Measurements from ENCODE around the gene KRT35. TPM values are rescaled to one million over a fixed set of nuclear protein-coding genes. Genes with fewer than 3 reads are reported as not detected.

The KRT35 gene
- total RNA-seq, 1 experiment from 2014 or later, result not detected

- Histone ChIP-seq H3K79me2 (ENCODE audit: insufficient read depth, low read length) (no peaks in the 10 kb centered on the region), H3K27me3 (ENCODE audit: insufficient read depth, low read length) (no peaks in the 10 kb centered on the region), H3K9ac (ENCODE audit: low read length) (no peak overlapping the region), H3K27ac (ENCODE audit: low read depth, low read length) (no peak overlapping the region), H3K9me3 (ENCODE audit: control insufficient read depth in 1 of 2, insufficient read depth in 1 of 2, low read depth in 1 of 2, low read length in 2 of 2) (no peaks in the 10 kb centered on the region), H4K20me1 (ENCODE audit: insufficient read depth) (no peaks in the 10 kb centered on the region), H3K36me3 (ENCODE audit: control insufficient read depth in 1 of 2, insufficient read depth in 2 of 2, low read length in 2 of 2) (no peaks in the 10 kb centered on the region), H3K4me3 (replicated peaks in 1 of 2; ENCODE audit: low read depth in 1 of 2, low read length in 2 of 2) (no peak overlapping the region), H3K4me1 (ENCODE audit: control insufficient read depth in 1 of 2, insufficient read depth in 2 of 2, low read length in 2 of 2) (peaks cover 2 to 17% of the 10 kb centered on the region in 2 experiments; a peak in 2 of 4 replicates), H3K9me2 (ENCODE audit: insufficient read depth) (no peaks in the 10 kb centered on the region), H3K4me2 (ENCODE audit: low read length) (no peak overlapping the region), H2AFZ (ENCODE audit: low read depth, low read length, poor library complexity, severe bottlenecking) (no peak overlapping the region)
- DNase-seq (ENCODE audit: low read depth, low spot score) (no peak), ATAC-seq (no peak)
- CTCF ChIA-PET, result no interaction called here
- BruUV-seq (replicated peaks), result no TSS peak
- RAD21 ChIA-PET (ENCODE audit: low non-redundant PET in 1 of 2, low total read pairs in 2 of 2, uncharacterized antibody in 2 of 2, unreplicated experiment in 2 of 2), result no interaction called here
- POLR2A ChIA-PET, result no interaction called here
- TF ChIP-seq RAD21 (IDR thresholded peaks at IDR 0.05; ENCODE audit: low read depth) (no peak), SIN3A (IDR thresholded peaks at IDR 0.05; ENCODE audit: low read depth) (no peak), JUND (IDR thresholded peaks at IDR 0.05) (no peak), ATF3 (IDR thresholded peaks at IDR 0.05) (no peak), POLR2A (IDR thresholded peaks at IDR 0.05; ENCODE audit: borderline replicate concordance, extremely low read depth, insufficient read depth, insufficient read length) (no peak), POLR2AphosphoS5 (IDR thresholded peaks at IDR 0.05; ENCODE audit: low read depth, low read length) (no peak)
- intact Hi-C loops (cut with micrococcal nuclease), result no loop called here
Observed at GRCh38 chr17:41455236-41455635, 25.7 kb downstream of the KRT35 start.

DNA sequence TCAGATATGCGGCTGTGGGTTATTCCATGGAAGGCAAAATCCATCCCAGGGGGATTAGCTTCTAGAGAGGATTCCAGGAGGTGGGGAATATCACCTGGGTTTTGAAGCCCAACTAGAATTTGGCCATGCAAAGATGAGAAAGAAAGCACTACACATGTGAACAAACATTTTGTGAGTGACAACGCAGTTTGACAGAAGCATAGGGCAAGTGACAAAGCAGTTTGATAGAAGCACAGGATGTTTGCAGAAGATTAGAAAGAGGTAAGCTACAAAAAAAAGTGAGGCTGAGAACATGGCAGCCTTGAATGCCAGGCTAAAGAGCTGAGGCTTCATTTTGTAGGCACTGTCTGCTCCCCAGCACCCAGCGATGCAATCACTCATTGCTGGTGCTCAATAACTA is 27.9 kb downstream of the KRT35 start:
- no peaks in the 10 kb centered on the region for H3K9me3 ChIP-seq (ENCODE audit: control insufficient read depth in 1 of 2, insufficient read depth in 1 of 2, low read depth in 1 of 2, low read length in 2 of 2)
- no peak overlapping the region for H2AFZ ChIP-seq (ENCODE audit: low read depth, low read length, poor library complexity, severe bottlenecking)
- no peak overlapping the region for H3K27ac ChIP-seq (ENCODE audit: low read depth, low read length)
- no peaks in the 10 kb centered on the region for H3K9me2 ChIP-seq (ENCODE audit: insufficient read depth)
- H3K27me3 ChIP-seq (ENCODE audit: insufficient read depth, low read length), result no peaks in the 10 kb centered on the region
- ChIA-PET POLR2A (no interaction called here), RAD21 (ENCODE audit: low non-redundant PET in 1 of 2, low total read pairs in 2 of 2, uncharacterized antibody in 2 of 2, unreplicated experiment in 2 of 2) (no interaction called here), CTCF (interaction anchor here (0.7 kb wide), 1 partner anchor 36 kb away, joined by 3 read pairs; no protein-coding TSS in a partner anchor)
- ATAC-seq (no peak), DNase-seq (ENCODE audit: low read depth, low spot score) (no peak)
- no TSS peak for BruUV-seq (replicated peaks)
- no peaks in the 10 kb centered on the region for H3K79me2 ChIP-seq (ENCODE audit: insufficient read depth, low read length)
- TF ChIP-seq ZNF274 (IDR thresholded peaks at IDR 0.05; ENCODE audit: low read depth, low read length) (no peak), ELF1 (IDR thresholded peaks at IDR 0.05; ENCODE audit: borderline replicate concordance, low read depth) (no peak), POLR2A (IDR thresholded peaks at IDR 0.05; ENCODE audit: borderline replicate concordance, extremely low read depth, insufficient read depth, insufficient read length) (no peak), EGR1 (IDR thresholded peaks at IDR 0.05; ENCODE audit: low read depth) (no peak), TCF7L2 (IDR thresholded peaks at IDR 0.05; ENCODE audit: borderline replicate concordance, extremely low read depth, insufficient read depth, insufficient read length) (no peak), YY1 (IDR thresholded peaks at IDR 0.05; ENCODE audit: extremely low read depth, insufficient replicate concordance, low read depth, low read length) (no peak), SRF (IDR thresholded peaks at IDR 0.05; ENCODE audit: low read depth) (no peak), EZH2phosphoT487 (IDR thresholded peaks at IDR 0.05; ENCODE audit: borderline replicate concordance) (no peak), JUND (IDR thresholded peaks at IDR 0.05) (no peak), SP1 (IDR thresholded peaks at IDR 0.05; ENCODE audit: low read depth) (no peak), CBX3 (IDR thresholded peaks at IDR 0.05; ENCODE audit: low read depth) (no peak)
- TF ChIP-seq, protein P1, sequence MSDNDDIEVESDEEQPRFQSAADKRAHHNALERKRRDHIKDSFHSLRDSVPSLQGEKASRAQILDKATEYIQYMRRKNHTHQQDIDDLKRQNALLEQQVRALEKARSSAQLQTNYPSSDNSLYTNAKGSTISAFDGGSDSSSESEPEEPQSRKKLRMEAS (IDR thresholded peaks at IDR 0.05), result no peak
- TF ChIP-seq, protein P2, sequence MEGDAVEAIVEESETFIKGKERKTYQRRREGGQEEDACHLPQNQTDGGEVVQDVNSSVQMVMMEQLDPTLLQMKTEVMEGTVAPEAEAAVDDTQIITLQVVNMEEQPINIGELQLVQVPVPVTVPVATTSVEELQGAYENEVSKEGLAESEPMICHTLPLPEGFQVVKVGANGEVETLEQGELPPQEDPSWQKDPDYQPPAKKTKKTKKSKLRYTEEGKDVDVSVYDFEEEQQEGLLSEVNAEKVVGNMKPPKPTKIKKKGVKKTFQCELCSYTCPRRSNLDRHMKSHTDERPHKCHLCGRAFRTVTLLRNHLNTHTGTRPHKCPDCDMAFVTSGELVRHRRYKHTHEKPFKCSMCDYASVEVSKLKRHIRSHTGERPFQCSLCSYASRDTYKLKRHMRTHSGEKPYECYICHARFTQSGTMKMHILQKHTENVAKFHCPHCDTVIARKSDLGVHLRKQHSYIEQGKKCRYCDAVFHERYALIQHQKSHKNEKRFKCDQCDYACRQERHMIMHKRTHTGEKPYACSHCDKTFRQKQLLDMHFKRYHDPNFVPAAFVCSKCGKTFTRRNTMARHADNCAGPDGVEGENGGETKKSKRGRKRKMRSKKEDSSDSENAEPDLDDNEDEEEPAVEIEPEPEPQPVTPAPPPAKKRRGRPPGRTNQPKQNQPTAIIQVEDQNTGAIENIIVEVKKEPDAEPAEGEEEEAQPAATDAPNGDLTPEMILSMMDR (IDR thresholded peaks at IDR 0.05 in 2 of 3, conservative IDR thresholded peaks at IDR 0.05 in 1 of 3; ENCODE audit: borderline replicate concordance in 1 of 3, insufficient read depth in 1 of 3, low read depth in 2 of 3, low read length in 2 of 3), result no peak
- intact Hi-C loops (cut with micrococcal nuclease), result no loop called here
- no peak overlapping the region for H3K9ac ChIP-seq (ENCODE audit: low read length)
- H3K4me2 ChIP-seq (ENCODE audit: low read length), result no peak overlapping the region
- H3K4me1 ChIP-seq (ENCODE audit: control insufficient read depth in 1 of 2, insufficient read depth in 2 of 2, low read length in 2 of 2), result peaks cover 2 to 17% of the 10 kb centered on the region in 2 experiments; a peak in 2 of 4 replicates
- no peak overlapping the region for H3K4me3 ChIP-seq (replicated peaks in 1 of 2; ENCODE audit: low read depth in 1 of 2, low read length in 2 of 2)
- H3K36me3 ChIP-seq (ENCODE audit: control insufficient read depth in 1 of 2, insufficient read depth in 2 of 2, low read length in 2 of 2), result no peaks in the 10 kb centered on the region
- no peaks in the 10 kb centered on the region for H4K20me1 ChIP-seq (ENCODE audit: insufficient read depth)

Measured in HCT116 (cell line).